ENCODE data around the gene PCDH9.

The PCDH9 gene

DNA sequence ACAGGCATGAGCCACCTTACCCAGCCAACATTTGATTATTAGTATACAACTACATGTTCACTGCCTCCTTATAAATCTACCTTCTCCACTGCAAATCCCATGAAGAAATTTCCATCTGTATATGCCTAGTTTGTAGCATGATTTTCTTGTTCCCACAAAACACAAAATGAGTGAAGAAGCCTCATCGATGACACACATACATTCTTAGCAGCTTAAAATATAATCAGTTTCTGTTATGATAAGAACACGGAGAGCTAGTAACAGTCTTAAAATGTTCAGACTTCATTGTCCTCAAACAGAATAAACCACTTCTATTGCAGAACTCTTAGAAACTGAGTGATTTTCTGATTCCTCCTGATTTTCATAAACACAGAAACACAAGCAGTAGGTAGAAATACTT is 740.5 kb downstream of the PCDH9 start:
- H3K9me3 Mint-ChIP-seq = no peaks in the 10 kb centered on the region
- no peaks in the 10 kb centered on the region for H3K36me3 Mint-ChIP-seq (ENCODE audit: low read depth)
- no peak overlapping the region for H3K27ac Mint-ChIP-seq
- no peak for ATAC-seq
- no peaks in the 10 kb centered on the region for H3K4me1 Mint-ChIP-seq
- no peak overlapping the region for H3K4me3 Mint-ChIP-seq
- no peaks in the 10 kb centered on the region for H3K27me3 Mint-ChIP-seq
- DNase-seq = no peak

DNA sequence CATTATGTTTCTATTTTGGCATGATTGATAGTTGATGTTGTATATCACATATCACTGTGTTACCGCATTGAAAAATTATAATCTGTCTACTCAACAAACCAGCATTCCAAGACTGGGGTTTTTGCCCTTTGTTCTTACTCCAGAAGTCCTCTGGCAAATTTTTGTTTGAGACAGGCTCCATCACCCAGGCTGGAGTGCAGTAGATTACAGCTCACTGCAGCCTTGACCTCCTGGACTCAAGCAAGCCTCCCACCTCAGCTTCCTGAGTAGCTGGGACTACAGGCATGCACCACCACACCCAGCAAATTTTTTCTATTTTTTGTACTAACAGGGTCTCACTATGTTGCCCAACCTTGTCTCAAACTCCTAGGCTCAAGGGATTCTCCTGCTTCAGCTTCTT is 741.0 kb downstream of the PCDH9 start:
- Mint-ChIP-seq H3K4me1 (no peaks in the 10 kb centered on the region), H3K27ac (no peak overlapping the region), H3K9me3 (no peaks in the 10 kb centered on the region), H3K36me3 (ENCODE audit: low read depth) (no peaks in the 10 kb centered on the region), H3K27me3 (no peaks in the 10 kb centered on the region), H3K4me3 (no peak overlapping the region)
- no peak for ATAC-seq
- no peak for DNase-seq

DNA sequence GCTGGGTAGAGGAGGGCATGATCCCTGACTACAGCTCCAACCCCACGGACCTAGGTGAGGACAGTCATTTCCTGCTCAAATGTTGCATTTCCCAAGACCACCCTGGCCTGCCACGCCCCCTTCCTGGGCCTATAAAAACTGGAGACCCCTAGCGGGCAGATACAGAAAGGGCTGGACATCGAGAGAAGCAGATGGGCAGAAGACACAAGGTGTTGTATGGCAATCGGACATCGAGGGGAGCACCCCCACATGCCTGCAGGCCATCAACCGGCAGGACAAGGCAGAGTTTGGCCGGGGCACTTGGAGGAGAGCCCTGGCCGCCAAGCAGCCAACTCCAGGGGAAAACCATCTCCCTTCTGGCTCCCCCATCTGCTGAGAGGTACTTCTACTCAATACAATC is 746.4 kb downstream of the PCDH9 start:
- Mint-ChIP-seq H3K4me3 (no peak overlapping the region), H3K4me1 (no peaks in the 10 kb centered on the region), H3K27me3 (no peaks in the 10 kb centered on the region), H3K9me3 (no peaks in the 10 kb centered on the region), H3K27ac (no peak overlapping the region), H3K36me3 (ENCODE audit: low read depth) (no peaks in the 10 kb centered on the region)
- DNase-seq = no peak
- no peak for ATAC-seq

DNA sequence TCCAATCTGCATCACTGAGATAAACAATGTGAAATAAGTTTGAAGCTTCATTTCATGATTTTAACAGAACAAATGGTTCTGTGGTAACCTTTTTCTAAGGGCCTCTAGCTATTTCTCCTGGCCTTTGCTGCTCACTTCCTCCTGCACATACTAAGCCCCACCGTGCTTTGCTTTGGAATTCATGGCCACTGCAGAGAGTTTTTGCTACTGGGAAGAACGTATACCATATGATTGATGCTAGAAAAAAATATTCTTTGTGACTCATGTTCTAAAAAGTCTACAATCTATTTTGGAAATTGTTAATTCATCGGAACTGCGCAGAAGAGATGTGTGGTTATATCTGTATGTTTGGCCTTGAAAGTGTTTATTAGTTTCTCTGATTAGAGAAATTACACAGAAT is 747.3 kb downstream of the PCDH9 start:
- DNase-seq (no peak), ATAC-seq (no peak)
- no peaks in the 10 kb centered on the region for H3K9me3 Mint-ChIP-seq
- no peak overlapping the region for H3K27ac Mint-ChIP-seq
- no peak overlapping the region for H3K4me3 Mint-ChIP-seq
- no peaks in the 10 kb centered on the region for H3K4me1 Mint-ChIP-seq
- no peaks in the 10 kb centered on the region for H3K27me3 Mint-ChIP-seq
- no peaks in the 10 kb centered on the region for H3K36me3 Mint-ChIP-seq (ENCODE audit: low read depth)

DNA sequence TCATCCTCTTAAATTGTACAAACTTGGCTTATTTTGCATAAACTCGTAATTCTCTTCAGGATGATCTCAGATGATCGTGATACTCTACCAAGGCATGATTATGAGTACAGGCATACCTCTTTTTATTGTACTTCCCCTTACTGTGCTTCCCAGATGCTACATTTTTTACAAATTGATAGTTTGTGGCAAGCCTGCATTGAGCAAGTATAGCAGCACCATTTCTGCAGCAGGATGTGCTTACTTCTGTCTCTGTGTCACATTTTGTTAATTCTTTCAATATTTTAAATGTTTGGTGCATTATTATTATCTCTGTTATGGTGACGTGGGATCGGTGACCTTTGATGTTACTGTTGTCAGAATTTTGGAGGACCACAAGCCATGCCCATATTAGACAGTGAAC is 752.3 kb downstream of the PCDH9 start:
- H3K27me3 Mint-ChIP-seq = no peaks in the 10 kb centered on the region
- H3K4me1 Mint-ChIP-seq = no peaks in the 10 kb centered on the region
- no peaks in the 10 kb centered on the region for H3K36me3 Mint-ChIP-seq (ENCODE audit: low read depth)
- DNase-seq = no peak
- H3K9me3 Mint-ChIP-seq = no peaks in the 10 kb centered on the region
- H3K4me3 Mint-ChIP-seq = no peak overlapping the region
- no peak for ATAC-seq
- H3K27ac Mint-ChIP-seq = no peak overlapping the region

DNA sequence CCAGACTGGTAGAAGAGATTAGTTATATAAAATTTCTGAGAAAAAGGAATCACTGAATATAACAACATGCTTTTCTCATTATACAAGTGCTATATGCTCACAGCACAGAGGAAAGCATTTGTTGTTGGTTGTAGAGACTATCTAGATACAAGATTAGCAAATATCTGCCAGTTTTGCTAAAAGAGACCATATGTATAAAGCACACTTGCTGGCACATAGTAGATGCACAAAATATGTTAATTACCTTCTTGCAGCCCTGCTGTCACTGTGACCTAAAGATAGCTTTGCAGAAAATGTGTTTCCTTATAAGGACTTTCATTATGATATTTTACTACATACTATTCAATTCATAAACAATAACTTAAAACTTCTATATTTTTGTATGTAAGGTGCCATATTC is 755.1 kb downstream of the PCDH9 start:
- Mint-ChIP-seq H3K36me3 (ENCODE audit: low read depth) (no peaks in the 10 kb centered on the region), H3K9me3 (no peaks in the 10 kb centered on the region), H3K4me3 (no peak overlapping the region), H3K4me1 (no peaks in the 10 kb centered on the region), H3K27me3 (no peaks in the 10 kb centered on the region), H3K27ac (no peak overlapping the region)
- DNase-seq = no peak
- no peak for ATAC-seq

DNA sequence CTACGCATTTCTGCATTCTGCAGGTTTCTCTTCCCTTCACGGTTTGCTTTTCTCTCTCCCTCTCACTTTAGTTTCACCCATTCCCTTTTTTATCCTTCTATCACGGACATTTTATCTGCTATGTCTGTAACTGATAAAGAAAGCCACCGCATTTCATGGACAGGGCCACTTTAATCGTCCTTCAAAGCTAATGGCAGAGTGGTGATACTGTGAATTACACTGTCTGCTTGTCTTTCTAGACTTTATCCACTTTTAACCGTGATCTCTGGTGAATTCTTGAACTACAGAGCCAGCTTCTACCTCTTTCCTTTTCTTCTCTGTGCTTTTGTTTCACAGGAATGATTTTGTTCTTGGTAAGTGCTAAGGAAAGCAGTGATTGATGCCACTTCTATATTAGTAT is 760.4 kb downstream of the PCDH9 start:
- ATAC-seq = no peak
- DNase-seq = no peak
- Mint-ChIP-seq H3K4me1 (no peaks in the 10 kb centered on the region), H3K9me3 (peaks cover 12% of the 10 kb centered on the region), H3K4me3 (no peak overlapping the region), H3K36me3 (ENCODE audit: low read depth) (no peaks in the 10 kb centered on the region), H3K27ac (no peak overlapping the region), H3K27me3 (no peaks in the 10 kb centered on the region)

DNA sequence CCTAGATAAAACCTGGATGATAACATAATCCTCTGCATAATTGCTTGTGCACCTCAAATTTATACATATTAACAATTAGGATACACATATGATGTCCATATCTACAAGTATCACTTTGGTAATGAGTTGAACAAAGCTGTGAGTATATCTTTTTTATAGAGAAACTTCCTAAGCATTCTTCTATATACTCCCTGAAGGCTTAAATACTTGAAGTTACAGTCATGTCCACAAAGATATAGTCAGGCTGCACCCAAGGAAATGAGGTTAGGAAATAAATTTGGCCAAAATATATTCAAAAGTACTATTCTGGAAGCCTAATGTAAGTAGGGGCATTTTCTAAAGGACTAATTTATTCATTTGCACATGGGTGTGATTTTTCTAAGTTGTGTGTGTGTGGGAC is 761.5 kb downstream of the PCDH9 start:
- ATAC-seq = no peak
- Mint-ChIP-seq H3K9me3 (peaks cover 12% of the 10 kb centered on the region), H3K4me3 (no peak overlapping the region), H3K27me3 (no peaks in the 10 kb centered on the region), H3K4me1 (no peaks in the 10 kb centered on the region), H3K36me3 (ENCODE audit: low read depth) (no peaks in the 10 kb centered on the region), H3K27ac (no peak overlapping the region)
- no peak for DNase-seq

DNA sequence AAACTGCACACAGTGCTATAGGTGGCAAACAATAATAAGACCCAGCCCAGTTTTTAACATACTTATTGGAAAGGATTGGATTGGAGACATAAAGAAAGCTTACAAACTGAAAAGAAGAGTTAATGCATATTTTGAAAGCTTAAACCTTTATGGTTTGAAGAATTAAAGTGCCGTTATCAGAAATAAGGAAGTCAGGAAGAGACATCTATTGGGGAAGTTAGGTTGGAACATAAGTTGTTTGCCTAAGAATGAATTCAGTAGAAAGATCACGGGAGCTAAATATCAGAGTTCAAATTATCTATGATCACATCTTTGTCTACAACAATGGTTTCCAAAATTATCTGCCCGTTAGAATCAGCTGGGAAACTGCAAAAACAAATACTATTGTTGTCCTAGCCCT is 767.9 kb downstream of the PCDH9 start:
- Mint-ChIP-seq H3K9me3 (peaks cover under 1% of the 10 kb centered on the region), H3K4me3 (no peak overlapping the region), H3K27ac (no peak overlapping the region), H3K36me3 (ENCODE audit: low read depth) (no peaks in the 10 kb centered on the region), H3K27me3 (no peaks in the 10 kb centered on the region), H3K4me1 (no peaks in the 10 kb centered on the region)
- no peak for DNase-seq
- no peak for ATAC-seq

DNA sequence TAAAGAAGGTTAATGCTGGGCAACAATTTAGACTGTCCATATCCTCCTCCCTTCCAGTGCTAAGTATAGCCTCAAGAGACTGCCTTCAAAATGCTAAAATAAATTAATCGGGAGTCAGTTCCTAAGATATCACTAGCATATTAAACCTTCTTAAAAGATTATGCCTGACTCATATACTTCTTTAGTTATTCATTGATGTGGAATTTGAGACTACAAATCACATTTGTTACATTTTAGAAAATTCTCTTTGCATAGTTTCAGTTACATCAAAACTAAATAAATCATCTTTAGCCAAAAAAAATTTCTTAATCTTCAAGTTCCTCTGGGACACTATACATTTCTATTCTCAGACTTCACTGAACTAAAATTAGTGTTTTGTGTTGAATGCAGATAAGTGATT is 769.1 kb downstream of the PCDH9 start:
- no peak for DNase-seq

DNA sequence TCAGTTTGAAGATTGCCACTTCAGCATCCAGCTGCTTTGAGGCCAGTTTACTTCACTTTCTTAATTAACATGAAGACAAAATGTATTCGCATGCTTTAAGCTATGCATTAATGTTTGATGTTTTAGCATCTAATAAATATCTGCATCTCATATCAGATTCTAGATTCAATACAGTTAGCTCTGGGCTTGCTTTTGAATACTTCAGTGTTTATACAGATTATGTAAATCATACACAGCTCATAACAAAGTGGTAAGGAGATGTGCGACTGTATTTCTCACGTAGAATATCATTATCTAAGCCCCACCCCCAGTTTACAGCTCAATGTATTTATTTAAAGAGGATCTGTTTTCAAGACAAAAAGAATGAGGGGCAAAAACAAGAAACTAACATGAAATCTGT is 770.5 kb downstream of the PCDH9 start:
- H3K9me3 Mint-ChIP-seq = no peaks in the 10 kb centered on the region
- no peaks in the 10 kb centered on the region for H3K4me1 Mint-ChIP-seq
- no peaks in the 10 kb centered on the region for H3K36me3 Mint-ChIP-seq (ENCODE audit: low read depth)
- ATAC-seq = no peak
- no peaks in the 10 kb centered on the region for H3K27me3 Mint-ChIP-seq
- no peak overlapping the region for H3K4me3 Mint-ChIP-seq
- no peak overlapping the region for H3K27ac Mint-ChIP-seq
- no peak for DNase-seq

More for the DNA sequence above, 769.1 kb downstream of the PCDH9 start:
- H3K27ac Mint-ChIP-seq = no peak overlapping the region
- H3K9me3 Mint-ChIP-seq = no peaks in the 10 kb centered on the region
- H3K4me1 Mint-ChIP-seq = no peaks in the 10 kb centered on the region
- no peaks in the 10 kb centered on the region for H3K36me3 Mint-ChIP-seq (ENCODE audit: low read depth)
- ATAC-seq = no peak
- no peaks in the 10 kb centered on the region for H3K27me3 Mint-ChIP-seq
- H3K4me3 Mint-ChIP-seq = no peak overlapping the region

DNA sequence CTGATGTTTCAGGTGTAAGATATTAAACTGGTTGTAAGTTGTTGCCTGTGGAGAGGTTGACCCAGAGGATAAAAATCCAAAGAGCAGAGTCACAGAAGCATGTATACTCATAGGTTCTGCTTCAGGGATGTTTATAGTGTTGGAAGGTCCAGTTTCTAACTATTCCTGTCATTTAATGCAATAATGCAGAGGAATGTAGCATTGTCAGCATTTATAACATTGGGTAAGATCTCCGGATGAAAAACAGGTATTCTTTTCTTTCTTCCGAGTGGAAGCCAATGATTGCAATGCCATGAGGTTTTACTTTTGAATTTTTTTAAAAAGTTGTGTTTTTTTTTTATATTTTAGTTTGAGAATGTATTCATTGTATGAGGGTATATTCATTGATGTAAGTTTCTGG is 771.0 kb downstream of the PCDH9 start:
- Mint-ChIP-seq H3K4me1 (no peaks in the 10 kb centered on the region), H3K36me3 (ENCODE audit: low read depth) (no peaks in the 10 kb centered on the region), H3K27me3 (no peaks in the 10 kb centered on the region), H3K4me3 (no peak overlapping the region), H3K9me3 (no peaks in the 10 kb centered on the region), H3K27ac (no peak overlapping the region)
- no peak for ATAC-seq
- DNase-seq = no peak

DNA sequence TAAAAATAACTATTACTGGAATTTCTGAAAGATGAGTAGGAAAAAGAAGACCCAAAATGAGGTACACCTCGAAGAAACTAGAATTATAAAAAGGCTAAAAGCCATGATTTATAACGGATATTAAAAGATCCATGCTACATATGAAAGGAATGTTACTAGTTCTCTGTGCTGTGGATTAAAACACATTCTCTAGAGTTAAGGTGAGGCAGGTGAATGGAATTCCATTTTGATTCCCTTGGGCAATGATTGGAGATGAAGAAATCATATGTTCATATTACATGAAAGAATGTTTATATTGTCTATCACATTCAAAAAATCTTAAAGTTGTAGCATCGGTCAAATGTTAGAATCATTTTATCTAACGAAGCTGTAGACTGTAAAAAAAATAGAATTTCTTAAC is 783.7 kb downstream of the PCDH9 start:
- ATAC-seq (no peak), DNase-seq (no peak)
- Mint-ChIP-seq H3K27me3 (no peaks in the 10 kb centered on the region), H3K4me3 (no peak overlapping the region), H3K4me1 (no peaks in the 10 kb centered on the region), H3K27ac (no peak overlapping the region), H3K36me3 (ENCODE audit: low read depth) (peaks cover 2% of the 10 kb centered on the region), H3K9me3 (no peaks in the 10 kb centered on the region)

DNA sequence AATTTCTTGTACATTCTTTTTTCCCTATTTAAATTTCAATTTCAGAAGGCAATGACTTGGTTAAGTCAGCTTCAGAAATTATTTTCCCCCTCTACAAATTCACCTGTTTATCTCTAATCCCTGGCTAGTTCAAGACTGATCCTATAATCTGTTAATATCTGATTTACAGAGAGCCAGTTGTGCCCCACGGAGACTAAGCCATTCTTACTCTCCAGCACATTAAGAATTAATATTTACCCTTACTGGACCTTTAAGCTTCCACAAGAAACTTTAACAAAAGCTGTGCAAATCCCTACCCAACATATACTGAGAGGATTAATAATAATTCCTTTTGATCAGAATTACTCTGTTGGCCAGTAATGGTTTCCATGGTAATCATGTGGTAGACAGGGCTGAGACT is 786.2 kb downstream of the PCDH9 start:
- Mint-ChIP-seq H3K27ac (no peak overlapping the region), H3K36me3 (ENCODE audit: low read depth) (no peaks in the 10 kb centered on the region), H3K9me3 (no peaks in the 10 kb centered on the region), H3K27me3 (no peaks in the 10 kb centered on the region), H3K4me1 (no peaks in the 10 kb centered on the region), H3K4me3 (no peak overlapping the region)
- DNase-seq (no peak), ATAC-seq (no peak)

DNA sequence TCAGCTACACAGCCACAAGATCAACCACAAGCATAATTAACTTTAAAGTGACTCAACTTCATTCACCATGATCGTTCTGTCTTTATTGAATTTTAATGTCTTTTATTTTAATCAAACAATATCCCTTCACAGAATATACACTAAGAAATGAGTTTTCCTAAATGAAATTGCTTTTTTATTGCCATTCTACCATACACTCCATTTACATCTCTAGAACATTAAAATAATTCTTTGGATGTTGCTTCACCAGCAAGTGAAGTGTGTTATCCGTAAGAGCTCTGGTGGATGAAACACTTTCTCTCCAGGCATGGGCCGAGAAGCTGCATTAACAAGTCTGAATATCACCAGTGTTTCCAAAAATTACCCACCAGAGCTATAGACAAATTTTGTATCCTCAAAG is 789.2 kb downstream of the PCDH9 start:
- H3K4me1 Mint-ChIP-seq = no peaks in the 10 kb centered on the region
- no peaks in the 10 kb centered on the region for H3K27me3 Mint-ChIP-seq
- no peak for ATAC-seq
- H3K36me3 Mint-ChIP-seq (ENCODE audit: low read depth) = no peaks in the 10 kb centered on the region
- no peak overlapping the region for H3K4me3 Mint-ChIP-seq
- H3K9me3 Mint-ChIP-seq = peaks cover 5% of the 10 kb centered on the region
- DNase-seq = no peak
- no peak overlapping the region for H3K27ac Mint-ChIP-seq

DNA sequence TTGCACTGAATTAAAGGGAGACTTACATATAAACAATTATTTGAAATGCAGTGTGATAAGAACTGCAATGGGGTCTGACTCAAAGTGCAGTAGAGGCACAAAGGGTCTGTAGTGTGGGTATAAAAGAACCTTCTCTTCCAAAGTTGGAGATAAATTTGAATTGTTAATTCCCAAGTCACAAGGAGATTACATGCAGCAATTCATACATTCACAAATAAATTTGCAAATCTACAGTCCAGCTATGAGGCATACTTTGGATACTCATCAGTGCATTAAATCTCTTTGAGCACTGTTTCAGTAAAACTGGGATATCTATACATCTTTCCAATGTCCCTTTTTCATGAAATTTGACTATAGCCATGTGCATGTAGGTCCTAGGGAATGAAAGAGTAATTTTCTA is 799.4 kb downstream of the PCDH9 start:
- Mint-ChIP-seq H3K4me1 (no peaks in the 10 kb centered on the region), H3K36me3 (ENCODE audit: low read depth) (no peaks in the 10 kb centered on the region), H3K27me3 (no peaks in the 10 kb centered on the region), H3K4me3 (no peak overlapping the region), H3K9me3 (peaks cover 3% of the 10 kb centered on the region), H3K27ac (no peak overlapping the region)
- DNase-seq (no peak), ATAC-seq (no peak)

Measured in activated naive CD8-positive, alpha-beta T cell treated with anti-CD3 and anti-CD28 coated beads, Interleukin-2, amount 50 U/mL, for 24 hours (primary cell).